Kidney tubule cell (primary cell): ENCODE measurements around the gene NUP210L.
"Not testable (repeated sequence)": the region's sequence is repeated elsewhere in the genome, so short reads cannot be mapped to it uniquely, and the experiment has no call there.

Source experiments
- DNase-seq: peaks from one replicate; pipeline ENCODE4 v3.0.0-alpha.2; 2018; ENCODE audit warnings: low spot score

NUP210L gene

DNA sequence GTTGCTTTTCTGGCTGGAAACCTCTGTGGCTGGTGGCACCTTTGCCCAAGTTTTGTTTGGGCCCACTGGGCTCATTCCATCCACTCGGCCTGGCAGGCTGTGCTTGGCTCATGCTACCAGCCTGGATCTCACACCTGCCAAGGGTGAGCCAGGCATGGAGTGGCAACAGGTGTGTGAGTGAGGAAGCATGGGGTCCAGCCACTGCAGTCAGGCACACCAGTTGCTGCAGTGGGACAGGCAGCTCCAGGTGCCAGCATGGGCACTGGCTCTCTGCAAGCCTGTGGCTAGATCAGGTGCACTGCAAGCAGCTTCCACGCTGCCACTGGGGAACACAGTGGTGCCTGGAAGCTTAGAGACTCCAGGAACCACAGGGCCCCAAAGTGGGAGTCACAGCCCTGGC is 57.0 kb downstream of the NUP210L start:
- DNase-seq: no peak

GRCh38 chr1:154095456-154096060 is 59.3 kb downstream of the NUP210L start:
- no peak for DNase-seq

- DNase-seq: no peak
These were observed 60.5 kb downstream of the NUP210L start for GRCh38 chr1:154094411-154094810.

DNA sequence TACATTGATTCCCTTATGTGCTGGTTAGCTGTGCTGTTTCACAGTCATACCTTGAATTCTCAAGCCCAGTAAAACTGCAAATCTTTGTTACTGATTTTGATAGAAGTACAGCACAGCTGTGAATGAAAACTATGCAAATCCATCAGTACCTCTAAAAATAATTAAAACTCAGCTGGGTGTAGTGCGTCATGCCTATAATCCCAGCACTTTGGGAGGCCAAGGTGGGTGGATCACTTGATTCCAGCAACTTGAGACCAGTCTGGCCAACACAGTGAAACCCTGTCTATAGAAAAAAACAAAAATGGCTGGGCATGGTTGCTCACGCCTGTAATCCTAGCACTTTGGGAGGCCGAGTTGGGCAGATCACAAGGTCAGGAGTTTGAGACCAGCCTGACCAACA is 61.2 kb downstream of the NUP210L start:
- no peak for DNase-seq

DNA sequence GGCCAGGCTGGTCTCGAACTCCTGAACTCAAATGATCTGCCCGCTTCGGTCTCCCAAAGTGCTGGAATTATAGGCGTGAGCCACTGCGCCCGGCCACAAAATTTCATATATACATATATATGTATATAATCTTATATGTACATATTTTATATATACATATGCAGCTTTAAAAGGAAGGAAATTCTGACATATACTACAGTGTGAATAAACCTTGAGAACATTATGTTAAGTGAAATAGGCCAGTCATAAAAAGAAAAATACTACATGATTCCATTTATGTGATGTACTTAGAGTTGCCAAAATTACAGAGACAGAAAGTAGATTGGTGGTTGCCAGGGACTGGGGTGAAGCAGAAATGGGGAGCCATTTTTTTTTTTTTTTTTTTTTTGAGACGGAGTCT is 63.2 kb downstream of the NUP210L start:
- DNase-seq: no peak

DNA sequence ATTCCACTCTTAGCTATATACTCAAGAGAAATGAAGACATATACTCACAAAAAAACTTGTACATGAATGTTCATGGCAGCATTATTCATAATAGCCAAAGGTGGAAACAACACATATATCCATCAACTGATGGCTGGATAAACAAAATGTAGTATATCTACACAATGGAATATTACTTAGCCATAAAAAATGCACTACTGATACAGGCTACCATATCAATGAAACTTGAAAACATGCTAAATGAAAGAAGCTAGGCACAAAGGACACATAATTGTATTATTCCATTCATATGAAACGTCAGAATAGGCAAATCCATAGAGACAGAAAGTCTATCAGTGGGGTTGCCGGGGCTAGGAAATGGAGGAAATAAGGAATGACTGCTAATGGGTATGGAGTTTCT is 67.3 kb downstream of the NUP210L start:
- DNase-seq: no peak

GRCh38 chr1:154083057-154083456 is 71.8 kb downstream of the NUP210L start:
- DNase-seq: not testable (repeated sequence)

GRCh38 chr1:154081386-154082126 is 73.3 kb downstream of the NUP210L start:
- DNase-seq: no peak

DNA sequence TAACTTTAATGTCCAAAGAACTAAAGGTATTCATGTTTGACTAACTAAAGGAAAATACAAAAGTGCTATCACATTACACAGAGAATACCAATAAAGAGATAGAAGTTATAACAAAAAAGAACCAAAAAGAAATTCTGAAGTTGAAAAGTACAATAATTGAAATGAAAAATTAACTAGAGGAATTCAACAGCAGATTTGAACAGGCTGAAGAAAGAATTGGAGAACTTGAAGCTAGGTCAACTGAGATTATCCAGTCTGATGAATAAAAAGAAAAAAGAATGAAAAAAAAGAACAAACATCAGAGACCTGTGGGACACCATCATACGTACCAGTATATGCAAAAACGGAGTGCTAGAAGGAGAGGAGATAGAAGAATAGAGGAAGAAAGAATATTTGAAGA is 78.5 kb downstream of the NUP210L start:
- no peak for DNase-seq

DNA sequence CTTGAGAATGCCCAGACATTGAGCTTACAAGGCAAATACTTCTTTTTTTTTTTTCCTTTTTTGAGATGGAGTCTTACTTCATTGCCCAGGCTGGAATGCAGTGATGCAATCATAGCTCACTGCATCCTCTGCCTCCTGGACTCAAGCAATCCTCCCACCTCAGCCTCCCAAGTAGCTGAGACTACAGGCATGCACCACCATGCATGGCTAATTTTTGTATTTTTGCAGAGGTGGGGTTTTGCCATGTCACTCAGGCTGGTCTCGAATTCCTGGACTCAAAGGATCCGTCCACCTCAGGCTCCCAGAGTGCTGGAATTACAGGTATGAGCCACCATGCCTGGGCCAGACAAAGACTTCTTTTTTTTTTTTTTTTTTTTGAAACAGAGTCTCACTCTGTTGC is 79.1 kb downstream of the NUP210L start:
- DNase-seq: no peak

DNA sequence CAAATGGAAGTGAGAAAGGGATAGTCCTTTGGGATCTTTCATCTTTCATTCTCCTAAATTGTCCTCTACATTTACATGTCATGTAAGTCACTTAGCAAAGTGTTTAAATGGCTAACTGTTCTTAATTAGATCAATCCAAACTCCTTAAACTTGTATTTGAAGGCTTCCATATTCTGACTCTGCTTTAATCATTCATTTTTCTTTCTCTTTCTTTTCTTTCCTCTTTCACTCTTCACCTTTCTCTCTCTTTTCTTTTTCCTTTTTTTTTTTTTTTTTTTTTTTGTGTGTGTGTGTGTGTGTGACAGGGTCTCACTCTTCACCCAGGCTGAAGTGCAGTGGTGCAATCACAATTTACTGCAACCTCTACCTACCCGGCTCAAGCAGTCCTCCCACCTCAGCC is 92.6 kb downstream of the NUP210L start:
- DNase-seq: no peak

DNA sequence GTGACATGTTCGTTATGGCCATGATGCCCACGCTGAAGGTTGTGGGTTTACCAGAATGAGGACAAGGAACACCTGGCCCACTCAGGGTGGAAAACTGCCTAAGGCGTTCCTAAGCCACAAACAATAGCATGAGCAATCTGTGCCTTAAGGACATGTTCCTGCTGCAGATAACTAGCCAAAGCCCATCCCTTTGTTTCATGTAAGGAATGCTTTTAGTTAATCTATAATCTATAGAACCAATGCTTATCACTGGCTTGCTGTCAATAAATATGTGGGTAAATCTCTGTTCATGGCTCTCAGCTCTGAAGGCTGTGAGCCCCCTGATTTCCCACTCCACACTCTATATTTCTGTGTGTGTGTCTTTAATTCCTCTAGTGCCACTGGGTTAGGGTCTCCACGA is 107.4 kb downstream of the NUP210L start:
- not testable (repeated sequence) for DNase-seq

- DNase-seq: not testable (repeated sequence)
These were observed 121.2 kb downstream of the NUP210L start for GRCh38 chr1:154033697-154034096.

DNA sequence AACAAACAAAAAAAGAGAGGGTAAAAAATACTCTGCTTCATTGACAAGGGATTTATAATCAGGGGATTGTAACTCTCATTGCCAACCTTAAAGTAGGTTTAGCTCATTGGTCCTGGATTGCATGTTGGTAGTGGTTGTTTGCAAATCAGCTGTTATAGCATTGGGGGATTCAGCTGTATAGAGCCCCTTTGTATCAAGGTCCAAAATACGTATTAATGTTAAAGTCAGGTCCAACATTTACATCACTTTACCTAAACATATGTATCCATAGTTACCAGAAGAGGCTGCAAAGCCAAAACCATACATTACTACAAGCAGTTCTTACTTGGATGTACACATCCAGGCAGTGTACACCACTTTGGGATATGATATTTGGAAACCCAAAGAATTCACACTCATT is 134.9 kb downstream of the NUP210L start:
- no peak for DNase-seq

DNA sequence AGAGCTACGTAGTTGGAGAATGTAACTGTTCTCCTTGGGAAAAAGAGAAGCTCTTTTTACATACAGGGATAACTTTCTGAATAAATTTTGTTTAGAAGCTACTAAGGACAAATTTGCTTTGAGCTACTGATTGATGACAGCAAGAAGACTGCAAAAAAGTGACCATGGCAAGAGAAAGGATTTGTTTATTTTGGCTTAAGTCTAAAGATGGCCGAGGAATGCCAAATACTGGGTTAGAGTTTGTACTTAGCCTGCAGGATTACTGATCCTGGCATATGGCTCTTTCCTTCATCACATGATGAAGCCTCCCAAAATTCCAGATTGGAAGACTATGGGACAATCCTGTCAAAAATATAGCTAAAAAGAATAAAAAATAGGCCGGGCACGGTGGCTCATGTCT is 135.6 kb downstream of the NUP210L start:
- no peak for DNase-seq

- DNase-seq: peak; percentile 18
These were observed 140.5 kb downstream of the NUP210L start for GRCh38 chr1:154014154-154014907.

DNA sequence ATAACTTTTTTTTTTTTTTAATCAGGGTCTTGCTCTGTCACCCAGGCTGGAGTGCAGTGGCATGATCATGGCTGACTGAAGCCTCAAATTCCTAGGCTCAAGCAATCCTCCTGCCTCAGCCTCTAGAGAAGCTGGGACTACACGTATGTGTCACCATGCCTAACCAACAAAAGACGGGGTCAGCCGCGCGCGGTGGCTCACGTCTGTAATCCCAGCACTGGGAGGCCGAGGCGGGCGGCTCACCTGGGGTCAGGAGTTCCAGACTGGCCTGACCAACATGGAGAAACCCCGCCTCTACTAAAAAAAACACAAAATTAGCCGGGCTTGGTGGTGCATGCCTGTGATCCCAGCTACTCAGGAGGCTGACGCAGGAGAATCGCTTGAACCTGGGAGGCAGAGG is 142.3 kb downstream of the NUP210L start:
- not testable (repeated sequence) for DNase-seq

DNA sequence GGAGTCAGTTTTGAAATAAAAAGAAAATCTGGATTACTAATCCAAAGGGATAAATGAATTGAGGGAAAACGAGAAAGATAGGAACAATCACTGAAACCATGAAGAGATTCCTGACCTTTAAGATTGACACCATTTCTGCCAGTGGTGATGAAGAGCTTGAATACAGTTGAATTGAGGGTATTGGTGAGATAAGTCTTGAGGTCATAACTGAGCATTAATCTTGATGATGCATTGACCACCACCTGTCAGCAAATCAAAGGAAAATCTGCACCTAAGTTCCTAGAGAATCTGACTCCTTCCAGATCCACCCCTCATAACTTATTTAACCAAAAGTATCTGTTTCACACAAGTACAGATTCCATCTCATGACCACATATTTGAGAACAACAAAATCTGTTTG is 142.7 kb downstream of the NUP210L start:
- DNase-seq: no peak

- DNase-seq: no peak
These were observed 148.7 kb downstream of the NUP210L start for GRCh38 chr1:154006136-154006535.

DNA sequence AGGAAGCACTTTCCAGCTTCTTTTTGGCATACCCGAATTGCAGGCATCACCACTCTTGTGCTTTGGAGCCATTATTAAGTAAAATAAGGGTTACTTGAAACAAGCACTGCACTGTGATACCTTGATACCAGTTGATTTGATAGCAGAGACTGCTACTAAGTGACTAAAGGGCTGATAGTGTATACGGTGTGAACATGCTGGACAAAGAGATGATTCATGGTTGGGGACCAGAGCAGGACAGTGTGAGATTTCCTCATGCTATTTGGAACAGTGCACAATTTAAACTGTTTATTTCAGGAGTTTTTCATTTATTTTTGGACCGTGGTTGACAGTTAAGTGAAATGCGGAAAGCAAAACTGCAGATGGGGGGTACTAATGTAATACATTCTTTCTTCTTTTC is 154.5 kb downstream of the NUP210L start:
- DNase-seq: no peak

GRCh38 chr1:153996882-153997281 is 158.0 kb downstream of the NUP210L start:
- DNase-seq: not testable (repeated sequence)

- DNase-seq: no peak
These were observed 159.2 kb downstream of the NUP210L start for GRCh38 chr1:153995640-153996039.

GRCh38 chr1:153995202-153995601 is 159.7 kb downstream of the NUP210L start:
- DNase-seq: no peak
